Measurements from ENCODE around the gene UNC45B.
"Not testable (repeated sequence)": the region's sequence is repeated elsewhere in the genome, so short reads cannot be mapped to it uniquely, and the experiment has no call there.

UNC45B gene

DNA sequence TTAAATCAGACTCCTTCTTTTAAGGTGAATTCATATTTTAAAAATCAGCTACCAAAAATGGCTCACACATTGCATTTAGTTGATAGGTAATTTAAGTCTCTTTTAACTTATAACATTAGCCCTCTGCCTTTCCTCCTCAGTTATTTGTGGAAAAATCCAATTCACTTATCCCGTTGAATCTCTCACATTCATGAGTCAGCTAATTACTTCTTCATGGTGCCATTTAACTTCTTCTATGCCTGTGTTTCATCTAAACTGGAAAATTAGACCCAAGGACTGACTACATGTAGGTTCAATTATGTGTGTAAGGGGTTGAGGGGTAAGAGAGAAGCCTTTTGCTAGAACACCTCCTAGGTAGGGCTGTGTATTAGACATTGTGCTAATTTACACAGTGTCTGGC, 76.8 kb downstream of the UNC45B start:
- no peak for DNase-seq

DNA sequence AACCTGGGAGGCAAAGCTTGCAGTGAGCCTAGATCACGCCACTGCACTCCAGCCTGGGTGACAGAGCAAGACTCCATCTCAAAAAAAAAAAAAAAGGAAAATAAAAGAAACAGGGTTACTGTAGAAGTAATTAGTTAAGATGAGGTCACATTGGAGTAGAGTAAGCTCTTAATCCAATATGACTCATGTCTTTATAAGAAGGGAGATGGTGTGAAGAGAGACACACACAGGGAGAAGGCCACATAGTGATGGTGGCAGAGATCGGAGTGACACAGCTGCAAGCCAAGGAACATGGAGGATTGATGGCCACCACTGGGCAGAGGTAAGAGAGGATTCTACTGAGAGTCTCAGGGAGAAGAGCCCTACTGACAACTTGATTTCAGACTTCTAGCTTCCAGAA, 79.9 kb downstream of the UNC45B start:
- no peak for DNase-seq

DNA sequence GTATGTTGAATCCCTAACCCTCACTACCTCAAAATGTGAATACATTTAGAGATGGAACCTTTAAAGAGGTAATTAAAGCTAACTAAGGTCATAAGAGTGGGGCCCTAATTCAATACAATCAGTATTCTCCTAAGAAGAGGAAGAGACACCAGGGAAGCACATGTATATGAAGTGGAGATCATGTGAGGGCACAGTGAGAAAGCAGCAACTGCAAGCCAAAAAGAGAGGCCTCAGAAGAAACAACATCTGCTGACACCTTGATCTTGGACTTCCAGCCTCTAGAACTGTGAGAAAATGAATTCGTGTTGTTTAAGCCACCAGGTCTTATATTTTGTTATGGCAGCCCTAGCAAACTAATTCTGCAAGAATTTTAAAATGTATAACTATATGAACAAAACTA, 82.0 kb downstream of the UNC45B start:
- DNase-seq = no peak

DNA sequence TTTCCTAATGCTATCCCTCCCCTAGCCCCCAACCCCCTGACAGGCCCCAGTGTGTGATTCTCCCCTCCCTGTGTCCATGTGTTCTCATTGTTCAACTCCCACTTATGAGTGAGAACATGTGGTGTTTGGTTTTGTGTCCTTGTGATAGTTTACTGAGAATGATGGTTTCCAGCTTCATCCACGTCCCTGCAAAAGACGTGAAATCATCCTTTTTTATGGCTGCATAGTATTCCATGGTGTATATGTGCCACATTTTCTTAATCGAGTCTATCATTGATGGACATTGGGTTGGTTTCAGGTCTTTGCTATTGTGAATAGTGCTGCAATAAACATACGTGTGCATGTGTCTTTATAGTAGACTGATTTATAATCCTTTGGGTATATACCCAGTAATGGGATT, 86.7 kb downstream of the UNC45B start:
- not testable (repeated sequence) for DNase-seq

DNA sequence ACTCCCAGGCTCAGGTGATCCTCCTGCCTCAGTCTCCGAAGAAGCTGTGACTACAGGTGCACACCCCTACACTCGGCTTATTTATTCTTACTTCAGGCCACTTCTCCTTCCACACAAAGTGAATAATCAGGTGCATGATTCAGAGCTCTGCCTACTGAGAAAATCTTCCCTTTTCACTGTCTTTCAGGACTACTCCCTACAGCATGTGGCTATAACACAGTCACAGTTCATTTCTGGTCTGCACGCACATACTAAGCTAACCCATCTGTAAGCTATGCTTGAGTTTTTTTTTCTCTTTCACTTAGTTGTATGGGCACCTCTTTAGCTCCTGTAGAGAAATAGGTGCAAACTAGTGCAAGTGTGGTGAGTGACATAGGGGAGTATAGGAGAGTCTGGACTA, 87.7 kb downstream of the UNC45B start:
- no peak for DNase-seq

DNA sequence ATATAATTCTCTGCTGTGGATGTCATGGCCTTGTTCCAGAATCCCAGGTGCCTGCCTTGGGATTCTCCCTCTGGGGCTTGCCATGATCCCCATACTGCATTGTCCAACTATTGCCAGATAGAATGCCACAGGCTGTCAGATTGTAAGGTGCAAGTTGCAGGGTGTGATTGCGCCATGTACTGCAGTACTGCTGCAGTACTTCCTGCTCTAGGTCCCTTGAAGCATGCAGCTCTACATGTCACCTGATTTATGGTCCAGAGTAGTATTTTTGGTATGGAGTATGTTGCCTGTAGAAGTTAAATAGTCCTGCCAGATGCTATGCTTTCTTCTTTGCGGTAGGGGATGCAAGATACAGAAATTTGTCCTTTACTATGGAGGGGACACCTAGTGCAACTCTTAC, 88.3 kb downstream of the UNC45B start:
- no peak for DNase-seq

DNA sequence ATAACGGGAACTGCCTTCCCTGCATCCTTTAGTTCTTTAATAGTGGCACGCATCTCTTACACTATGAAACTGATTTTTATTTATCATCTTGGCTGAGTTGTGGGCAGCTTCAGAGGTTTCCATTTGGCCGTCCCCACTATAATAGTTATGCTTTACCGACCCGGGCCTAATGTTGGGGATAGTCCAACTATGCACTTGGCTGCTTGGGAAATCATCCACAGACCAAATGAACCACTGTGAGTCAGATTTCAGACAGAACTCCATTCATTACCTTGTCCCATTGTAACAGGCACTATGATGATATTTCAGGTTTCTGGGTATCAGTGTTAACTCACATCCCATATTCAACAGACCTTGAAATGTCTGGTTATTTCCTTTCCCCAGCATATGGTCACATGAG, 89.2 kb downstream of the UNC45B start:
- no peak for DNase-seq

DNA sequence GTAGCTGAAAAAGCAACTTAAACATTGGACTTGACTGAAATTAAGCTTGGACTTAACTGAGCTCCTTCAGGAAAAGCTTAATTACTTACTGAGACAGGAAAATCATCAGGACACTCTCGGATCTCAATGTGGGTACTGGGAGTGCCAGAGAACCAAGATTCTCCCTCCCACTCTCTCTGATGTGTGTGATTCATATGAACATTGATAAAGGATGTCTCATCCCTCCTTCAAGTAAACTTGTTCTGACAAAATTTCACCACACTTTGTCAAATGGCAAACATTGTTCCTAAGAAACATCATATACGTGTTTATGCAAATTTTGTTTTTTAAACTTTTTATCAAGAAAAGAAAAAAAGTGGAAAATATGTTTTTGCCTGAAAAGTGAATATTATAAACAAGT, 91.2 kb downstream of the UNC45B start:
- DNase-seq = no peak

Data from activated gamma-delta T cell treated with Interleukin-2 at 50 U/mL for 16 hours (primary cell).